Measurements from ENCODE around the gene XPOT. TPM values are rescaled to one million over a fixed set of nuclear protein-coding genes. Genes with fewer than 3 reads are reported as not detected.

XPOT gene
- total RNA-seq, 6 donors from 2014 or later, result 22.0 to 72.8 (median 32.8) TPM

DNA sequence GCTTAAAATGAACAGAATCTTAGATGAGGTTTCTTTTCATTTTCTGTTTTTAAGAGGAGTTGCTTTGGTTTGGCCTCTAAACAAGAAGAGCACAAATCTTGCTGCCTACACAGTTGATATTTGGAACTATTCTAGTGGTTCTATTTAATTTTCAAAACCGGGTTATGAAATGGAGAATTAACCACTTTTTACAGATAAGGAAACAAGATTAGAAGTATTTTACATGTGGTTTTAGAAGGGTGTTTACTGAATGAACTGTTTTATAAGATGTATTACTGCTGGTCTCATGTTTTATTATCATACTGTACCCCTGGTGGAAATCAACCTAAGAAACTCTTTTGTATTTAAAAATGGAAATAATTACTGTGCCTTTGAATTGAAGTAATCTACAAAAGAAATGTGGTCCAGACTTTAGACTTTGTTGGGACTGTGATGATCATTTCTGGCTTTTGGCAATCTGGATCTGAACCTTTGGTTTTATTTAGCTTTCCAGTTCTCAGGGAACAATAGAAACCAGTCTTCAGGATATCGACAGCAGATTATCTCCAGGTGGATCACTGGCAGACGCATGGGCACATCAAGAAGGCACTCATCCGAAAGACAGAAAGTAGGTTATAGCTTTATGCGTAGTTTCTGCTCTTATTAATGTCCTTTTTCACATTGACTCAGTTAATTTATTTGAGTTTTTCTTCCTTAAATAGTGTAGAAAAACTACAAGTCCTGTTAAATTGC lies 91.0 kb downstream of the XPOT start:
- Histone ChIP-seq H3K4me1 (peaks cover 0 to 4% (median 0%) of the 10 kb centered on the region in 4 donors), H3K4me3 (no peak overlapping the region), H3K27ac (no peak overlapping the region), H3K9me3 (no peaks in the 10 kb centered on the region), H3K27me3 (no peaks in the 10 kb centered on the region), H3K36me3 (peaks cover 22 to 98% (median 55%) of the 10 kb centered on the region in 4 donors)
- TF ChIP-seq, protein P1, sequence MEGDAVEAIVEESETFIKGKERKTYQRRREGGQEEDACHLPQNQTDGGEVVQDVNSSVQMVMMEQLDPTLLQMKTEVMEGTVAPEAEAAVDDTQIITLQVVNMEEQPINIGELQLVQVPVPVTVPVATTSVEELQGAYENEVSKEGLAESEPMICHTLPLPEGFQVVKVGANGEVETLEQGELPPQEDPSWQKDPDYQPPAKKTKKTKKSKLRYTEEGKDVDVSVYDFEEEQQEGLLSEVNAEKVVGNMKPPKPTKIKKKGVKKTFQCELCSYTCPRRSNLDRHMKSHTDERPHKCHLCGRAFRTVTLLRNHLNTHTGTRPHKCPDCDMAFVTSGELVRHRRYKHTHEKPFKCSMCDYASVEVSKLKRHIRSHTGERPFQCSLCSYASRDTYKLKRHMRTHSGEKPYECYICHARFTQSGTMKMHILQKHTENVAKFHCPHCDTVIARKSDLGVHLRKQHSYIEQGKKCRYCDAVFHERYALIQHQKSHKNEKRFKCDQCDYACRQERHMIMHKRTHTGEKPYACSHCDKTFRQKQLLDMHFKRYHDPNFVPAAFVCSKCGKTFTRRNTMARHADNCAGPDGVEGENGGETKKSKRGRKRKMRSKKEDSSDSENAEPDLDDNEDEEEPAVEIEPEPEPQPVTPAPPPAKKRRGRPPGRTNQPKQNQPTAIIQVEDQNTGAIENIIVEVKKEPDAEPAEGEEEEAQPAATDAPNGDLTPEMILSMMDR (IDR thresholded peaks at IDR 0.05), result no peak
- TF ChIP-seq POLR2A (IDR thresholded peaks at IDR 0.05), result no peak
- no peak for TF ChIP-seq EP300 (IDR thresholded peaks at IDR 0.05)
- TF ChIP-seq POLR2AphosphoS5 (IDR thresholded peaks at IDR 0.05), result no peak
- DNase-seq (no peak), ATAC-seq (ENCODE audit: low FRiP score in 2 of 2) (no peak)
- WGBS, 2 donors, result 68 to 70% methylated on average over 5 of the region's 5 CpGs

DNA sequence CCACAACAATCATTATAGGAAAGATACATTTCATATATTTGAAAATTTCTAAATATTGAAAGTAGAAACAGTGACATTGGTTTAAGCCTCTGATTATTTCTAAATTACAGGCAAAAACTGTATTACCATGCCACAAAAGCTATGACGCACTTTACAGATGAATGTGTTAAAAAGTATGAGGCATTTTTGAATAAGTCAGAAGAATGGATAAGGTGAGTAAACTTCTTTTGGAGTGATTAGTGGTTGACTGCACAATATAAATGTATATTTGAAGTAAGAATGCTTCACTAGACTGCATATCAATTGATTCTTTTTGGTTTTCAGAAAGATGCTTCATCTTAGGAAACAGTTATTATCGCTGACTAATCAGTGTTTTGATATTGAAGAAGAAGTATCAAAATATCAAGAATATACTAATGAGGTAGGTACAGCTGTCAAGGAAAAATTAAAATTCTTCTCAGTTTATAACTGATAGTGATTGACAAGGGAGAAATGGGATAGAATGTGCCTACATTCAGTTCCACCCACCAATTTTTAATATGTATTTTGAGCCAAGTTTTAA lies 92.7 kb downstream of the XPOT start:
- peaks cover 18 to 96% (median 47%) of the 10 kb centered on the region in 4 donors for H3K36me3 ChIP-seq
- H3K27me3 ChIP-seq, result no peaks in the 10 kb centered on the region
- H3K27ac ChIP-seq, result no peak overlapping the region
- DNase-seq, result no peak
- ATAC-seq (ENCODE audit: low FRiP score in 2 of 2), result no peak
- H3K4me1 ChIP-seq, result peaks cover 0 to 4% (median 0%) of the 10 kb centered on the region in 4 donors
- no peaks in the 10 kb centered on the region for H3K9me3 ChIP-seq
- H3K4me3 ChIP-seq, result no peak overlapping the region
- TF ChIP-seq POLR2AphosphoS5 (IDR thresholded peaks at IDR 0.05), result no peak
- TF ChIP-seq, protein P1 (IDR thresholded peaks at IDR 0.05), result no peak
- TF ChIP-seq POLR2A (IDR thresholded peaks at IDR 0.05), result no peak
- no peak for TF ChIP-seq EP300 (IDR thresholded peaks at IDR 0.05)
- 95 to 99% methylated on average over 2 of the region's 2 CpGs for WGBS, 2 donors

DNA sequence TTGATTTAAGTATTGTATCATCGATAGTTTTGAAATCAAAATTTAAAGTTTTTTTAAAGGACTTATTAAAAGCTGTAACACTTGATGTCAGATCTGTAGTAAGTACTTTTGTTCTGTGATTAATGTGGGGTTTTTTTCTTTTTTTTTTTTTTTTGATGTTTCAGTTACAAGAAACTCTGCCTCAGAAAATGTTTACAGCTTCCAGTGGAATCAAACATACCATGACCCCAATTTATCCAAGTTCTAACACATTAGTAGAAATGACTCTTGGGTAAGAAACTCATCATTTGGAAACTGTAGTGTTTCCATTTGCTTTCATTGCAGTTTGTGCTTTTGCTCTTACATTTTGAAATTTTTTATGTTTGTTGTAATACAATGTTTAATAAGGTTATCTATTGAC lies 93.3 kb downstream of the XPOT start:
- Histone ChIP-seq H3K27ac (no peak overlapping the region), H3K36me3 (peaks cover 18 to 93% (median 43%) of the 10 kb centered on the region in 4 donors), H3K9me3 (no peaks in the 10 kb centered on the region), H3K4me3 (no peak overlapping the region), H3K4me1 (peaks cover 0 to 4% (median 0%) of the 10 kb centered on the region in 4 donors), H3K27me3 (no peaks in the 10 kb centered on the region)
- whole genome bisulfite sequencing, 2 donors, result 88 to 92% methylated on average over 1 of the region's 1 CpG
- TF ChIP-seq, protein P1 (IDR thresholded peaks at IDR 0.05), result no peak
- TF ChIP-seq EP300 (IDR thresholded peaks at IDR 0.05) (no peak), POLR2A (IDR thresholded peaks at IDR 0.05) (no peak), POLR2AphosphoS5 (IDR thresholded peaks at IDR 0.05) (no peak)
- no peak for ATAC-seq (ENCODE audit: low FRiP score in 2 of 2)
- no peak for DNase-seq

DNA sequence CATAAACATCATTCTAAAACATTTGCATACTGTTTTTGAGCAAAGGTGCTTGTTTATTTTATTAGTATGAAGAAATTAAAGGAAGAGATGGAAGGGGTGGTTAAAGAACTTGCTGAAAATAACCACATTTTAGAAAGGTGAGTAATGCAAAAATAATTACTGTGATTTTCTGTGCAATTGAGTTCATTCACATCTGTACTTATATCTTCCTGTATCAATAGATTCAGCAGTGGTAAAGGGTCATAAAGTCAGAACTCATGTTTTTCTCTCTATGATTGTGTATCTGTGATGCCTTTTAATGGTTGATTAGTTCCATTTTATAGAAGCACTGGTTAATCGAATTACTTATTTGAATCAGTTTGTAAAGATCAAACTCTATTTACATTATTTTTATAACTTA lies 93.7 kb downstream of the XPOT start:
- Histone ChIP-seq H3K9me3 (no peaks in the 10 kb centered on the region), H3K4me3 (no peak overlapping the region), H3K27ac (no peak overlapping the region), H3K4me1 (peaks cover 0 to 4% (median 0%) of the 10 kb centered on the region in 4 donors), H3K27me3 (no peaks in the 10 kb centered on the region), H3K36me3 (peaks cover 18 to 89% (median 39%) of the 10 kb centered on the region in 4 donors)
- no peak for ATAC-seq (ENCODE audit: low FRiP score in 2 of 2)
- DNase-seq, result no peak
- TF ChIP-seq, protein P1 (IDR thresholded peaks at IDR 0.05), result no peak
- no peak for TF ChIP-seq EP300 (IDR thresholded peaks at IDR 0.05)
- TF ChIP-seq POLR2A (IDR thresholded peaks at IDR 0.05), result no peak
- TF ChIP-seq POLR2AphosphoS5 (IDR thresholded peaks at IDR 0.05), result no peak
- WGBS, 2 donors, result 88% methylated on average over 1 of the region's 1 CpG
